IMR-90 (cell line): ENCODE measurements around the gene AMOTL1. TPM values are rescaled to one million over a fixed set of nuclear protein-coding genes. Genes with fewer than 3 reads are reported as not detected.

Experiments
- ATAC-seq: fragments of 200-7000 bp; cut with Tn5 transposase; 2 replicates; pipeline ENCODE4 v1.9.1; 2020; ENCODE audit warnings: low read depth, mild to moderate bottlenecking, moderate library complexity
- BruUV-seq: library from RNA; stranded (reverse); fragments of 400-500 nt; replicated peaks from 2 replicates; lab custom pipeline; 2021; lab: Mats Ljungman, UMichigan
- CTCF ChIA-PET: fragments of 300-600 bp; formaldehyde crosslinking; extraction: SDS; loops from one replicate; lab custom pipeline; 2021; ENCODE audit warnings: antibody characterized with exemption; lab: Yijun Ruan, JAX
- POLR2A ChIA-PET: fragments of 300-600 bp; sonication (Branson Sonifier 250); formaldehyde crosslinking; loops from one replicate; lab custom pipeline; 2022; ENCODE audit warnings: antibody characterized with exemption; ENCODE audit not compliant: unreplicated experiment; lab: Charles Lee
- DNase-seq: peaks from one replicate; pipeline ENCODE4 v3.0.0; 2013
- H2AFZ ChIP-seq: replicated peaks from 2 replicates; pipeline ENCODE3; 2013; ENCODE audit warnings: low read length, mild to moderate bottlenecking; ENCODE audit not compliant: poor library complexity
- H2AK5ac ChIP-seq: 2 replicates; pipeline ENCODE4 v1.6.1; 2013; ENCODE audit warnings: low read depth, low read length, inconsistent platforms
- H2AK9ac ChIP-seq: replicated peaks from 2 replicates; pipeline ENCODE3; 2013; ENCODE audit warnings: mild to moderate bottlenecking, low read depth, low read length, moderate library complexity; ENCODE audit not compliant: poor library complexity
- H2BK120ac ChIP-seq: 2 replicates; pipeline ENCODE4 v1.6.1; 2013; ENCODE audit warnings: low read depth, low read length, inconsistent platforms
- H2BK15ac ChIP-seq: 3 replicates; pipeline ENCODE4 v1.6.1; 2013; ENCODE audit warnings: low read depth, low read length, inconsistent platforms
- H2BK20ac ChIP-seq: 2 replicates; pipeline ENCODE4 v1.6.1; 2013; ENCODE audit warnings: low read depth, mild to moderate bottlenecking, inconsistent platforms, low read length, moderate library complexity
- H2BK5ac ChIP-seq: 2 replicates; pipeline ENCODE4 v1.6.1; 2013; ENCODE audit warnings: mild to moderate bottlenecking, low read depth, low read length, inconsistent platforms; ENCODE audit not compliant: poor library complexity, severe bottlenecking
- H3K14ac ChIP-seq: replicated peaks from 2 replicates; pipeline ENCODE4 v1.6.1; 2013; ENCODE audit warnings: low read depth, low read length, inconsistent platforms
- H3K18ac ChIP-seq: 2 replicates; pipeline ENCODE4 v1.6.1; 2013; ENCODE audit warnings: low read depth, low read length, control low read depth
- H3K23ac ChIP-seq: 2 replicates; pipeline ENCODE4 v1.6.1; 2013; ENCODE audit warnings: low read depth, low read length, inconsistent platforms
- H3K27ac ChIP-seq: 2 replicates; pipeline ENCODE4 v1.5.1; 2013; ENCODE audit warnings: mild to moderate bottlenecking, control low read depth, low read length; ENCODE audit not compliant: insufficient read depth
- H3K27me3 ChIP-seq: 2 replicates; pipeline ENCODE4 v1.6.1; 2013; ENCODE audit warnings: low read length; ENCODE audit not compliant: control insufficient read depth, insufficient read depth
- H3K36me3 ChIP-seq: 2 replicates; pipeline ENCODE4 v1.6.1; 2013; ENCODE audit warnings: low read length, mixed read lengths; ENCODE audit not compliant: control insufficient read depth, insufficient read depth
- H3K4ac ChIP-seq: 2 replicates; pipeline ENCODE4 v1.6.1; 2013; ENCODE audit warnings: low read depth, low read length, inconsistent platforms
- H3K4me1 ChIP-seq: 2 replicates; pipeline ENCODE4 v1.6.1; 2013; ENCODE audit warnings: low read length, mixed read lengths; ENCODE audit not compliant: control insufficient read depth, insufficient read depth
- H3K4me2 ChIP-seq: 2 replicates; pipeline ENCODE4 v1.6.1; 2013; ENCODE audit warnings: low read depth, mild to moderate bottlenecking, control low read depth, low read length, moderate library complexity
- H3K4me3 ChIP-seq: 2 replicates; pipeline ENCODE4 v1.5.1; 2013; ENCODE audit warnings: low read depth, mild to moderate bottlenecking, control low read depth, low read length, moderate library complexity; ENCODE audit not compliant: insufficient read depth
- H3K56ac ChIP-seq: 2 replicates; pipeline ENCODE4 v1.6.1; 2013; ENCODE audit warnings: low read length, inconsistent platforms; ENCODE audit not compliant: insufficient read depth; ENCODE audit errors: extremely low read depth
- H3K79me1 ChIP-seq, 2 experiments: 2 replicates each; pipeline ENCODE4 v1.6.1; 2013; ENCODE audit warnings: low read length in 2 of 2, inconsistent platforms in 1 of 2, low read depth in 1 of 2
- H3K9ac ChIP-seq: 2 replicates; pipeline ENCODE4 v1.6.1; 2013; ENCODE audit warnings: low read depth, low read length, control low read depth
- H3K9me1 ChIP-seq: 2 replicates; pipeline ENCODE4 v1.6.1; 2013; ENCODE audit warnings: low read length, inconsistent platforms; ENCODE audit not compliant: insufficient read depth
- H3K9me3 ChIP-seq: 2 replicates; pipeline ENCODE4 v1.6.1; 2013; ENCODE audit warnings: low read length; ENCODE audit not compliant: control insufficient read depth, insufficient read depth
- H4K20me1 ChIP-seq: 2 replicates; pipeline ENCODE4 v1.6.1; 2013; ENCODE audit warnings: low read length, inconsistent platforms; ENCODE audit not compliant: insufficient read depth
- H4K5ac ChIP-seq: 2 replicates; pipeline ENCODE4 v1.6.1; 2013; ENCODE audit warnings: mild to moderate bottlenecking, low read depth, low read length, control low read depth
- H4K8ac ChIP-seq, 2 experiments: 2 replicates each; pipeline ENCODE4 v1.6.1; 2013; ENCODE audit warnings: low read depth in 2 of 2, low read length in 2 of 2, control low read depth in 1 of 2, inconsistent platforms in 1 of 2
- H4K91ac ChIP-seq: 2 replicates; pipeline ENCODE4 v1.6.1; 2013; ENCODE audit warnings: low read depth, low read length, inconsistent platforms; ENCODE audit not compliant: insufficient read depth
- BHLHE40 ChIP-seq: fragments of 150-350 bp; IDR thresholded peaks from 2 replicates; pipeline ENCODE4 v1.6.1; 2016; ENCODE audit warnings: mild to moderate bottlenecking, low read depth, low read length
- CEBPB ChIP-seq: IDR thresholded peaks from 2 replicates; pipeline ENCODE4 v1.6.1; 2012; ENCODE audit warnings: low read depth, low read length, improper control_type of control experiment
- MAFK ChIP-seq: IDR thresholded peaks from 2 replicates; pipeline ENCODE4 v1.6.1; 2012; ENCODE audit warnings: low read depth, low read length, improper control_type of control experiment
- MAZ ChIP-seq: IDR thresholded peaks from 2 replicates; pipeline ENCODE4 v1.6.1; 2012; ENCODE audit warnings: low read depth, mild to moderate bottlenecking, low read length, improper control_type of control experiment, moderate library complexity, borderline replicate concordance
- MXI1 ChIP-seq: IDR thresholded peaks from 2 replicates; pipeline ENCODE4 v1.6.1; 2012; ENCODE audit warnings: low read depth, mild to moderate bottlenecking, low read length, moderate library complexity, borderline replicate concordance
- NFE2L2 ChIP-seq: fragments of 150-350 bp; IDR thresholded peaks from 2 replicates; pipeline ENCODE4 v1.6.1; 2016; ENCODE audit warnings: low read depth, mild to moderate bottlenecking, low read length
- RAD21 ChIP-seq: IDR thresholded peaks from 2 replicates; pipeline ENCODE4 v1.6.1; 2012; ENCODE audit warnings: low read length, improper control_type of control experiment
- RCOR1 ChIP-seq: IDR thresholded peaks from 2 replicates; pipeline ENCODE4 v1.6.1; 2012; ENCODE audit warnings: mild to moderate bottlenecking, low read length, improper control_type of control experiment; ENCODE audit not compliant: insufficient replicate concordance
- RFX5 ChIP-seq: IDR thresholded peaks from 2 replicates; pipeline ENCODE4 v1.8.0; 2012; ENCODE audit warnings: low read depth, mild to moderate bottlenecking, low read length, moderate library complexity
- SMC3 ChIP-seq: fragments of 150-350 bp; IDR thresholded peaks from 2 replicates; pipeline ENCODE4 v1.6.1; 2016; ENCODE audit warnings: low read depth, mild to moderate bottlenecking, antibody characterized with exemption, low read length, moderate library complexity
- whole genome bisulfite sequencing, 2 experiments: methylation state at CpG; one replicate each; pipeline versions ENCODE4 v1.1.5 to v1.1.7; 2013; ENCODE audit warnings: missing lambda C conversion rate in 2 of 2; ENCODE audit not compliant: insufficient read length in 1 of 2; ENCODE audit errors: extremely low coverage in 2 of 2; 5-methylcytosine and 5-hydroxymethylcytosine counted together
- dilution Hi-C: fragments of 300-500 bp; cut with HindIII; formaldehyde crosslinking; loops from one replicate; pipeline ENCODE4 v1.14.3; 2018; ENCODE audit warnings: low sequenced_read_pairs; ENCODE audit not compliant: unreplicated experiment
- in situ Hi-C: fragments of 300-500 bp; cut with MboI; formaldehyde crosslinking; loops from 3 replicates; pipeline ENCODE4 v1.14.3; 2019; ENCODE audit warnings: low sequenced_read_pairs, inconsistent platforms, mixed read lengths
- intact Hi-C: fragments of 100-400 bp; cut with micrococcal nuclease; formaldehyde crosslinking; loops from 2 replicates; pipeline ENCODE4 v1.10.0; 2022
- polyA plus RNA-seq, 3 experiments: library from polyadenylated mRNA; depleted of rRNA; stranded (reverse); fragments of >200 nt; gene quantifications; 2 replicates each; pipeline ENCODE4 v1.2.3, GENCODE V29; 2012; ENCODE audit warnings: low replicate concordance in 1 of 3
- total RNA-seq: library from RNA; depleted of rRNA; stranded (reverse); fragments of >200 nt; gene quantifications from 2 replicates; pipeline ENCODE4 v1.2.3, GENCODE V29; 2012
- TF ChIP-seq, protein P1 (sequence below): conservative IDR thresholded peaks from 2 replicates; pipeline ENCODE4 v1.5.1; 2012; ENCODE audit warnings: mild to moderate bottlenecking, low read depth, low read length, improper control_type of control experiment
- TF ChIP-seq, protein P2 (sequence below): fragments of 150-350 bp; IDR thresholded peaks from 2 replicates; pipeline ENCODE4 v1.6.1; 2017; ENCODE audit warnings: mild to moderate bottlenecking, antibody characterized with exemption, low read length, low read depth
- TF ChIP-seq, protein P3 (sequence below): fragments of 150-350 bp; IDR thresholded peaks from 2 replicates; pipeline ENCODE4 v1.6.1; 2016; ENCODE audit warnings: low read depth, mild to moderate bottlenecking, low read length, moderate library complexity, borderline replicate concordance

The AMOTL1 gene
- total and polyA plus RNA-seq, 2 of the 4 experiments (the other 2 are of a cell fraction): 18.6 to 49.5 TPM

DNA sequence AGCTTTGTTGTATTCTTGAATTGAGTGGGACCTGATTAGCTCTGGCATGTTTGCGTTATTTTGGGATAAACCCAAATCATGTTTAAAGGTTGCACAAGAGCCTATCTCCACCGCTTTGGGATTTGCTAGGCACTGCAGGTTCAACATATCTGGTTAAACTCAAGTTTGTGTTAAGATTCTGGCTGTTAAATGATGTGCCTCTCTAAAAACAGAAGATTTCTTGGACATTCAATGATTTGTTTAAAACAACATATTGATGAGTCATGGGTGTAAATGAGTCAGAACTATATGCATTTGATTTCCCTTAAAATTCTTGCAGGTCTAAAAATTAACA, 67.4 kb downstream of the AMOTL1 start (continued):
- TF ChIP-seq, protein P1, sequence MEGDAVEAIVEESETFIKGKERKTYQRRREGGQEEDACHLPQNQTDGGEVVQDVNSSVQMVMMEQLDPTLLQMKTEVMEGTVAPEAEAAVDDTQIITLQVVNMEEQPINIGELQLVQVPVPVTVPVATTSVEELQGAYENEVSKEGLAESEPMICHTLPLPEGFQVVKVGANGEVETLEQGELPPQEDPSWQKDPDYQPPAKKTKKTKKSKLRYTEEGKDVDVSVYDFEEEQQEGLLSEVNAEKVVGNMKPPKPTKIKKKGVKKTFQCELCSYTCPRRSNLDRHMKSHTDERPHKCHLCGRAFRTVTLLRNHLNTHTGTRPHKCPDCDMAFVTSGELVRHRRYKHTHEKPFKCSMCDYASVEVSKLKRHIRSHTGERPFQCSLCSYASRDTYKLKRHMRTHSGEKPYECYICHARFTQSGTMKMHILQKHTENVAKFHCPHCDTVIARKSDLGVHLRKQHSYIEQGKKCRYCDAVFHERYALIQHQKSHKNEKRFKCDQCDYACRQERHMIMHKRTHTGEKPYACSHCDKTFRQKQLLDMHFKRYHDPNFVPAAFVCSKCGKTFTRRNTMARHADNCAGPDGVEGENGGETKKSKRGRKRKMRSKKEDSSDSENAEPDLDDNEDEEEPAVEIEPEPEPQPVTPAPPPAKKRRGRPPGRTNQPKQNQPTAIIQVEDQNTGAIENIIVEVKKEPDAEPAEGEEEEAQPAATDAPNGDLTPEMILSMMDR: no peak
- no peak for TF ChIP-seq RCOR1

DNA sequence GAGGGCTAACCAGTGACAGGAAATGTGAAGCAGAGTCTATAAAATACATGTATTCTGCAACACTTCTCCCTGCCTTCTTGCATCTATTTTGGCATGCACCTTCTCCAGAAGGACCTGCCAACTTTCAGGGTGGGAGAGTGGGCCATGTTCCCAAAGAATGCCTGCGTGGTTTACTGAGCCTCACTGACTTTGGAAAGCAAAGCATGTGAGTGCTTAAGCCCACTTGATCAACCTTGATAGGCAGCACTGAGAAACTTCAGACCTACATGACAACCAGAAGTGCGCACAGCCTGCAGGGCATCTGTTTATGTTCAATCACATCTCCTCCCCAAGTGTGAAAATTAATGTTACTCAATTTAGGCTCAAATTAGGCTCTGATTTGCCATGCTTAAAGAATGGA, 69.2 kb downstream of the AMOTL1 start:
- 0 out of 2 replicates have a peak overlapping the region, but pooled peaks have one; percentile 16 for H2BK120ac ChIP-seq
- peaks cover 40 to 46% of the 10 kb centered on the region in 2 experiments for H3K79me1 ChIP-seq
- ChIA-PET POLR2A (no interaction called here), CTCF (interaction anchor here (1.0 kb wide), 1 partner anchor 214 kb away, joined by 3 read pairs; no protein-coding TSS in a partner anchor)
- H4K5ac ChIP-seq: peak overlapping the region; percentile 4; the same call in 1 of the 2 replicates
- peak overlapping the region; percentile 10; the same call in 1 of the 2 replicates for H3K23ac ChIP-seq
- H4K8ac ChIP-seq: no peak overlapping the region
- in situ Hi-C loops: no loop called here
- H3K36me3 ChIP-seq: peaks cover 24% of the 10 kb centered on the region
- no peak for DNase-seq
- no peak overlapping the region for H3K4me2 ChIP-seq
- peak overlapping the region; percentile 64 for H3K4ac ChIP-seq
- H3K27ac ChIP-seq: no peak overlapping the region
- H3K9ac ChIP-seq: no peak overlapping the region
- peaks cover 22% of the 10 kb centered on the region for H3K9me1 ChIP-seq
- H3K4me3 ChIP-seq: no peak overlapping the region
- no peak overlapping the region for H2AK9ac ChIP-seq
- dilution Hi-C loops: no loop called here
- no peak overlapping the region for H2BK5ac ChIP-seq
- H3K27me3 ChIP-seq: no peaks in the 10 kb centered on the region
- no peak overlapping the region for H3K18ac ChIP-seq
- intact Hi-C loops: no loop called here
- H3K9me3 ChIP-seq: no peaks in the 10 kb centered on the region
- H3K14ac ChIP-seq: no peak overlapping the region
- peak overlapping the region; percentile 15; the same call in 1 of the 3 replicates for H2BK15ac ChIP-seq
- no peak overlapping the region; the same call in 1 of the 2 replicates for H2AK5ac ChIP-seq
- H4K20me1 ChIP-seq: peaks cover 13% of the 10 kb centered on the region
- H3K56ac ChIP-seq: no peak overlapping the region
- H2AFZ ChIP-seq: no peak overlapping the region
- WGBS, 2 experiments: 17% methylated on average over 1 of the region's 2 CpGs; no CpG with 5 or more reads in 1 of the 2 experiments
- no peak overlapping the region for H2BK20ac ChIP-seq
- ATAC-seq: no peak
- peak overlapping the region; percentile 11; the same call in 1 of the 2 replicates for H4K91ac ChIP-seq
- H3K4me1 ChIP-seq: peaks cover 20% of the 10 kb centered on the region
- BruUV-seq: no TSS peak
- TF ChIP-seq BHLHE40 (no peak), MAFK (no peak), RAD21 (no peak), MXI1 (no peak), RFX5 (no peak), CEBPB (no peak), SMC3 (no peak), MAZ (no peak), NFE2L2 (no peak)
- TF ChIP-seq, protein P2, sequence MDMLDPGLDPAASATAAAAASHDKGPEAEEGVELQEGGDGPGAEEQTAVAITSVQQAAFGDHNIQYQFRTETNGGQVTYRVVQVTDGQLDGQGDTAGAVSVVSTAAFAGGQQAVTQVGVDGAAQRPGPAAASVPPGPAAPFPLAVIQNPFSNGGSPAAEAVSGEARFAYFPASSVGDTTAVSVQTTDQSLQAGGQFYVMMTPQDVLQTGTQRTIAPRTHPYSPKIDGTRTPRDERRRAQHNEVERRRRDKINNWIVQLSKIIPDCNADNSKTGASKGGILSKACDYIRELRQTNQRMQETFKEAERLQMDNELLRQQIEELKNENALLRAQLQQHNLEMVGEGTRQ: no peak
- TF ChIP-seq, protein P3, sequence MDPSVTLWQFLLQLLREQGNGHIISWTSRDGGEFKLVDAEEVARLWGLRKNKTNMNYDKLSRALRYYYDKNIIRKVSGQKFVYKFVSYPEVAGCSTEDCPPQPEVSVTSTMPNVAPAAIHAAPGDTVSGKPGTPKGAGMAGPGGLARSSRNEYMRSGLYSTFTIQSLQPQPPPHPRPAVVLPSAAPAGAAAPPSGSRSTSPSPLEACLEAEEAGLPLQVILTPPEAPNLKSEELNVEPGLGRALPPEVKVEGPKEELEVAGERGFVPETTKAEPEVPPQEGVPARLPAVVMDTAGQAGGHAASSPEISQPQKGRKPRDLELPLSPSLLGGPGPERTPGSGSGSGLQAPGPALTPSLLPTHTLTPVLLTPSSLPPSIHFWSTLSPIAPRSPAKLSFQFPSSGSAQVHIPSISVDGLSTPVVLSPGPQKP: no peak
